ENCODE results near the gene KLRF2. TPM values are rescaled to one million over a fixed set of nuclear protein-coding genes. Genes with fewer than 3 reads are reported as not detected.

The KLRF2 gene, protein sequence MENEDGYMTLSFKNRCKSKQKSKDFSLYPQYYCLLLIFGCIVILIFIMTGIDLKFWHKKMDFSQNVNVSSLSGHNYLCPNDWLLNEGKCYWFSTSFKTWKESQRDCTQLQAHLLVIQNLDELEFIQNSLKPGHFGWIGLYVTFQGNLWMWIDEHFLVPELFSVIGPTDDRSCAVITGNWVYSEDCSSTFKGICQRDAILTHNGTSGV
- total RNA-seq (not detected), polyA plus RNA-seq (ENCODE audit: insufficient read depth in 1 of 8, insufficient read length in 8 of 8, low replicate concordance in 1 of 8) (not detected)
- long read RNA-seq, donor 1: 0 reads
- long read RNA-seq, donor 2: 0 reads
- long read RNA-seq, donor 3: 0 reads
- long read RNA-seq, donor 4: 0 reads
- long read RNA-seq, donor 5: 0 reads
- long read RNA-seq, donor 6: 0 reads
- long read RNA-seq, donor 7: 0 reads
- long read RNA-seq, donor 8: 0 reads
- long read RNA-seq, donor 9: 0 reads
- long read RNA-seq, donor 10: 0 reads
- long read RNA-seq, donor 11: 0 reads

DNA sequence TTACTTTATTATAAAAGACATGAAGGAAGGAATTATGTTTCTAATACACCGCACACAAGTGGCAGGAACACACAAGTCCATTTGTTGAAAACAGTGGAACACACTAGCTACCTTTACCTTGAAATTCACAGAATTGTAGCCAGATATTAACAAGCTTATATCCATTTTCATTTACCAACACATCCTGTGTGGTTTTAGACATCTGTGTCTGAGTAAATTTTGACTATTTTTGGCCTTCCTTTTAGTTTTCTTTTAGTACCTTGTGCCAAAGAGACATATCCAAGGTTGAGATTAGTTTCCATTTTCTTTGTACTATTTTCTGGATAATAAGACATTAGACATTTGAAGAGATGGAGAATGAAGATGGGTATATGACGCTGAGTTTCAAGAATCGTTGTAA lies at the start of gene KLRF2:
Gene KLRF2 (plus strand): TSS at position 244 of the 400 bp plus-strand sequence. CDS start 107 bp downstream, at position 351.
- H3K4me3 ChIP-seq (ENCODE audit: low read length): no peak within 1 kb of the TSS
- no peaks in the 10 kb centered on the region for H3K27me3 ChIP-seq (ENCODE audit: control insufficient read depth, insufficient read depth, low read length)
- H3K9me3 ChIP-seq (replicated peaks; ENCODE audit: control insufficient read depth, low read depth, low read length): no peaks in the 10 kb centered on the region
- no peak for DNase-seq
- no peaks in the 10 kb centered on the region for H3K36me3 ChIP-seq (ENCODE audit: control insufficient read depth, insufficient read depth, low read length)
- no peaks in the 10 kb centered on the region for H3K4me1 ChIP-seq (ENCODE audit: control insufficient read depth, insufficient read depth, low read length)
- no CpG with 5 or more reads among the region's 3 CpGs for WGBS (ENCODE audit: insufficient coverage)
- no peak within 1 kb of the TSS for H3K27ac ChIP-seq (ENCODE audit: low read length)

DNA sequence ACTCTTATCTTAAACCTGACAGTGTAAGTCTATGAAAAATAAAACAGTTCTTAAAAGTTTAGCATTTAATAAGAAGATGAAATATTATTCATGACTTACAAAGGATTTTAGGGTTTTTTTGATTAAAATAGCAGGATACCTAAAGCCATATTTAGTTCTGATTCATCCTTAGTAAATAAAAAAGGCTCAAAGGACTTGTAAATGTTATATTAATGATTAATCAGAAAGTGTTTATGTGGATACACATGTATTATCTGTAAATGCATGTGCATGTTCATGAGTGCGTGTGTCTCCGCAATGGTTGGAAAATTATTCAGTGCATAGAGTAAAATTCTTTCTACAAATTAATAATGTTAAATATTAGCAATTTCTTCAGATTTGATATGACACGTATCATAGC lies 49.6 kb upstream of the KLRF2 start:
- no peaks in the 10 kb centered on the region for H3K4me1 ChIP-seq (ENCODE audit: control insufficient read depth, insufficient read depth, low read length)
- no peak overlapping the region for H3K4me3 ChIP-seq (ENCODE audit: low read length)
- H3K27me3 ChIP-seq (ENCODE audit: control insufficient read depth, insufficient read depth, low read length): no peaks in the 10 kb centered on the region
- no peak overlapping the region for H3K27ac ChIP-seq (ENCODE audit: low read length)
- no peak for DNase-seq
- H3K36me3 ChIP-seq (ENCODE audit: control insufficient read depth, insufficient read depth, low read length): no peaks in the 10 kb centered on the region
- WGBS (ENCODE audit: insufficient coverage): no CpG with 5 or more reads among the region's 3 CpGs
- H3K9me3 ChIP-seq (replicated peaks; ENCODE audit: control insufficient read depth, low read depth, low read length): no peaks in the 10 kb centered on the region

DNA sequence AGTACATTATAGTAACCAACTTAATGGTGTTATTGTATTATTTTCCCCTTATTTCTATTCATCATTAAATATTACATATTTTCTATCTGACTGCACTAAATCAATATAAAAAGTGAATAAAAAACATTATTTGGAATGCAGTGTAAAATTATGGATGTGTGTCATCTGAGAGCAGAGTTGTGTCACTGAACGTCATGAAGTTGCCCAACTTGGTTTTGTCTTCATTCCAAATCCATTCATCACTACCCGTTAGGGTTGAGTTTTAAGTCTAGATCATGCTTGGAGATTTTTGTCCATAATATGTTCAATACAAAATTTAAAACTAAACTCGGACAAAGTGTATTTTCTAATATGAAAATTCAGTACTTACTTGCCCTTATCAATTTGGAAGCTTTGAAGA lies 37.9 kb upstream of the KLRF2 start:
- no peaks in the 10 kb centered on the region for H3K36me3 ChIP-seq (ENCODE audit: control insufficient read depth, insufficient read depth, low read length)
- no peak overlapping the region for H3K4me3 ChIP-seq (ENCODE audit: low read length)
- H3K27me3 ChIP-seq (ENCODE audit: control insufficient read depth, insufficient read depth, low read length): no peaks in the 10 kb centered on the region
- H3K4me1 ChIP-seq (ENCODE audit: control insufficient read depth, insufficient read depth, low read length): no peaks in the 10 kb centered on the region
- no CpG with 5 or more reads among the region's 3 CpGs for WGBS (ENCODE audit: insufficient coverage)
- DNase-seq: no peak
- H3K27ac ChIP-seq (ENCODE audit: low read length): no peak overlapping the region
- no peaks in the 10 kb centered on the region for H3K9me3 ChIP-seq (replicated peaks; ENCODE audit: control insufficient read depth, low read depth, low read length)

- WGBS (ENCODE audit: insufficient coverage): 84% methylated on average over 4 of the region's 5 CpGs
- no peaks in the 10 kb centered on the region for H3K9me3 ChIP-seq (replicated peaks; ENCODE audit: control insufficient read depth, low read depth, low read length)
Measured at GRCh38 chr12:9848899-9849298, 32.4 kb upstream of the KLRF2 start.

DNA sequence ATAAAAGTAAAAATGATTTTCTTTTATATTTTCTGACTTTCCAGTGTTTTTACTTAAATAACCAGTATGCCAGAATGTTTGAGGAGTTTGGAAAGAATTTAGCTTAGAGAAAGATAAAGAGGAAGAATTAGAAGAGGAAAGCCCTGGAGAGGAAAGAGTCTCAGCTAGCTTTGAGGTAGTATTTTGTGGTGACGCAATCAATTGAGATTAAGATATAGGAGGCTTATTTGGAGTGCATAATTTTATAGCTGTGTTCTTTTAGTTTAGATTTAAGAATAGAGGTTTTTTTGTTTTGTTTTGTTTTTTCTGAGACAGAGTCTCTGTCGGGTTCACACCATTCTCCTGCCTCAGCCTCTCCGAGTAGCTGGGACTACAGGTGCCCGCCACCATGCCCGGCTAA lies 30.2 kb upstream of the KLRF2 start:
- H3K36me3 ChIP-seq (ENCODE audit: control insufficient read depth, insufficient read depth, low read length): no peaks in the 10 kb centered on the region
- no peaks in the 10 kb centered on the region for H3K4me1 ChIP-seq (ENCODE audit: control insufficient read depth, insufficient read depth, low read length)
- WGBS (ENCODE audit: insufficient coverage): 100% methylated on average over 1 of the region's 5 CpGs
- no peak for DNase-seq
- no peaks in the 10 kb centered on the region for H3K27me3 ChIP-seq (ENCODE audit: control insufficient read depth, insufficient read depth, low read length)
- H3K4me3 ChIP-seq (ENCODE audit: low read length): no peak overlapping the region
- H3K27ac ChIP-seq (ENCODE audit: low read length): no peak overlapping the region
- H3K9me3 ChIP-seq (replicated peaks; ENCODE audit: control insufficient read depth, low read depth, low read length): no peaks in the 10 kb centered on the region

More at GRCh38 chr12:9848899-9849298, 32.4 kb upstream of the KLRF2 start:
- Histone ChIP-seq H3K36me3 (ENCODE audit: control insufficient read depth, insufficient read depth, low read length) (no peaks in the 10 kb centered on the region), H3K4me3 (ENCODE audit: low read length) (no peak overlapping the region), H3K27me3 (ENCODE audit: control insufficient read depth, insufficient read depth, low read length) (no peaks in the 10 kb centered on the region), H3K4me1 (ENCODE audit: control insufficient read depth, insufficient read depth, low read length) (no peaks in the 10 kb centered on the region), H3K27ac (ENCODE audit: low read length) (no peak overlapping the region)
- DNase-seq: no peak

DNA sequence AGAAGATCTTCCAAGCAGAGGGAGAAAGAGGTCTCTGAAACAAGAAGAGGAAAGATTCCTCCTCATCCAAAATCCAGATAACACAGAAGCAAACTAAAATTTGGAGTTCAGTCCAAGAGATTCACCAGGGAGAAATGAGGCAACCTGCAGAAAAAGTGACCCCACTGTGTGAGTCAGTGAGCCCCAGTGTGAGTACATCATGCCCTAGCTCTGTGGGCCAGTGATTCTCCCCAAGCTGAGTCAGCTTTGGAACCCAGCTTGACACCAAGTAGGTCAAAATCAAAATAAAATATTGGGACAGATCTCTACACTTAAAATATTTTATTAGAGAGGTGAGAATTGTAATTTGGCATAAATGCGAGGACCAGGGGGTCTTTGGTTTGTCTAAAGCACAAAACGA lies 29.4 kb upstream of the KLRF2 start:
- no peaks in the 10 kb centered on the region for H3K36me3 ChIP-seq (ENCODE audit: control insufficient read depth, insufficient read depth, low read length)
- DNase-seq: no peak
- no CpG with 5 or more reads among the region's 2 CpGs for WGBS (ENCODE audit: insufficient coverage)

GRCh38 chr12:9856151-9856550 lies 25.1 kb upstream of the KLRF2 start:
- no peak for DNase-seq
- H3K9me3 ChIP-seq (replicated peaks; ENCODE audit: control insufficient read depth, low read depth, low read length): no peaks in the 10 kb centered on the region
- H3K27ac ChIP-seq (ENCODE audit: low read length): no peak overlapping the region
- H3K36me3 ChIP-seq (ENCODE audit: control insufficient read depth, insufficient read depth, low read length): no peaks in the 10 kb centered on the region
- WGBS (ENCODE audit: insufficient coverage): no CpG with 5 or more reads among the region's 1 CpG
- H3K4me1 ChIP-seq (ENCODE audit: control insufficient read depth, insufficient read depth, low read length): no peaks in the 10 kb centered on the region
- no peak overlapping the region for H3K4me3 ChIP-seq (ENCODE audit: low read length)
- no peaks in the 10 kb centered on the region for H3K27me3 ChIP-seq (ENCODE audit: control insufficient read depth, insufficient read depth, low read length)

More for the DNA sequence above, 29.4 kb upstream of the KLRF2 start:
- Histone ChIP-seq H3K4me1 (ENCODE audit: control insufficient read depth, insufficient read depth, low read length) (no peaks in the 10 kb centered on the region), H3K27ac (ENCODE audit: low read length) (no peak overlapping the region), H3K27me3 (ENCODE audit: control insufficient read depth, insufficient read depth, low read length) (no peaks in the 10 kb centered on the region), H3K9me3 (replicated peaks; ENCODE audit: control insufficient read depth, low read depth, low read length) (no peaks in the 10 kb centered on the region), H3K4me3 (ENCODE audit: low read length) (no peak overlapping the region)

DNA sequence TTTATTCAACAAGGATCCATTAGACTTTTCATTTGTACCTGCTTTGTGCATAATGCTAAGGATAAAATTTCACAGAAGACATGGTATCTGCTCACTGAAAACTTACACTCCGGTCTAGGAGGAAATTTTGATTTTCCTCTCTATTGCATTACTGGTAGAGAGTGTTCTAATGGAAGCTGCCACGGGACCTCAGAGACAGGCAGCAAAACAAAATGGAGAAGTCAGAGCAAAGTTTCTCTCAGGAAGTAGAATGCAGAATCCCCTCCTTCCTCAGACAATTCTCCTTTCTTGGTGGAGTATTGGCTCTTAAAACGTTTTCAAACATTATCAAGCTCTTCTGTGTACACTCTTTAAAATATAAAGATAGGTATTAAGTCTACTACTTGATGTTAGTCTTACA lies 24.4 kb upstream of the KLRF2 start:
- no peak overlapping the region for H3K4me3 ChIP-seq (ENCODE audit: low read length)
- H3K36me3 ChIP-seq (ENCODE audit: control insufficient read depth, insufficient read depth, low read length): no peaks in the 10 kb centered on the region
- H3K4me1 ChIP-seq (ENCODE audit: control insufficient read depth, insufficient read depth, low read length): no peaks in the 10 kb centered on the region
- no peak for DNase-seq
- no CpG with 5 or more reads among the region's 3 CpGs for WGBS (ENCODE audit: insufficient coverage)
- no peaks in the 10 kb centered on the region for H3K9me3 ChIP-seq (replicated peaks; ENCODE audit: control insufficient read depth, low read depth, low read length)
- no peaks in the 10 kb centered on the region for H3K27me3 ChIP-seq (ENCODE audit: control insufficient read depth, insufficient read depth, low read length)
- H3K27ac ChIP-seq (ENCODE audit: low read length): no peak overlapping the region

DNA sequence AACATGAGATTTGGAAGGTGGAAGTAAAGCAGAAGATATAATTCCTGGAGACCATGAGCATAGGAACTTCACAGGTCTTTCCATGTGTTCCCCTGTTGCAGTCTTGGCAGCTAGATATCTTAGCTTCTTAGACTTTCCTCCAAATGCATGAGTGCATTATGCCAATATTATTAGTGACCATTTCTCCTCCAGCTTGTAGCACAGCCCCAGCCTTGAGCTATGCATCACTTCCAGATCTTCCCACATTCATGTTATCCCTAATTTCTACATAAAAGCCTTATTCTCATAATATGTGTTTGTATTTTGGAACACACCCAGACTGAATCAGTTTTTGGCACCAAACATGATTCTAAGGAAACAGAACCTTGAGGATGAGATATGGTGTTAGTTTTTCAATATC lies 23.2 kb upstream of the KLRF2 start:
- Histone ChIP-seq H3K4me1 (ENCODE audit: control insufficient read depth, insufficient read depth, low read length) (no peaks in the 10 kb centered on the region), H3K27ac (ENCODE audit: low read length) (no peak overlapping the region), H3K36me3 (ENCODE audit: control insufficient read depth, insufficient read depth, low read length) (no peaks in the 10 kb centered on the region), H3K27me3 (ENCODE audit: control insufficient read depth, insufficient read depth, low read length) (no peaks in the 10 kb centered on the region), H3K9me3 (replicated peaks; ENCODE audit: control insufficient read depth, low read depth, low read length) (no peaks in the 10 kb centered on the region), H3K4me3 (ENCODE audit: low read length) (no peak overlapping the region)
- DNase-seq: no peak

DNA sequence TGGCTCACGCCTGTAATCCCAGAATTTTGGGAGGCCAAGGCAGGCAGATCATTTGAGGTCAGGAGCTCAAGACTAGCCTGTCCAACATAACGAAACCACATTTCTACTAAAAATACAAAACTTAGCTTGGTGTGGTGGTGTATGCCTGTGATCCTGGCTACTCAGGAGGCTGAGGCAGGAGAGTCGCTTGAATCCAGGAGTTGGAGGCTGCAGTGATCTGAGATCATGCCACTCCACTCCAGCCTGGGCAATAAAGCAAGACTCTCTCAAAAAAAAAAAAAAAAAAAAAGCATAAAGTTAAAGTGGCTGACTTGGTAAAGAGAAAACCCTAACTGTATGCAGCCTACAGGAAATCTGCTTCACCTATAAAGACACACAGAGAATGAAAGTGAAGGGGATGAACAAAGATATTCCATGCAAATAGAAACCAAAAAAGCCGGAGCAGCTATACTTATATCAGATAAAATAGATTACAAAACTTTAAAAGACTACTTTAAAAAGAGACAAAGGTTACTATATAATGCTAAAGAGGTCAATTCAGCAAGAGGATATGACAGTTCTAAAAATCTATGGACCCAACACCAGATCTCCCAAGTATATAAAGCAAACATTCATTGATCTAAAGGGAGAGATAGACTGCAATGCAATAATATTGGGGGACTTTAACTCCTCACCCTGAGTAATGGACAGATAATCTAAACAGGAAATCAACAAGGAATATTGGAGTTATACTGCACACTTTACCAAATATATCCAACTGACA lies 16.2 kb upstream of the KLRF2 start:
- no peak overlapping the region for H3K27ac ChIP-seq (ENCODE audit: low read length)

More for the DNA sequence above, 16.2 kb upstream of the KLRF2 start:
- DNase-seq: no peak
- Histone ChIP-seq H3K36me3 (ENCODE audit: control insufficient read depth, insufficient read depth, low read length) (no peaks in the 10 kb centered on the region), H3K4me3 (ENCODE audit: low read length) (no peak overlapping the region), H3K4me1 (ENCODE audit: control insufficient read depth, insufficient read depth, low read length) (no peaks in the 10 kb centered on the region), H3K27me3 (ENCODE audit: control insufficient read depth, insufficient read depth, low read length) (no peaks in the 10 kb centered on the region), H3K9me3 (replicated peaks; ENCODE audit: control insufficient read depth, low read depth, low read length) (no peaks in the 10 kb centered on the region)
- no CpG with 5 or more reads among the region's 4 CpGs for WGBS (ENCODE audit: insufficient coverage)

Measured in muscle of leg (tissue), 16 donors.